Muscle layer of duodenum (tissue), 2 donors: ENCODE measurements around the gene ANKRD12.

Source experiments
- H3K27ac ChIP-seq: one replicate; pipeline ENCODE4 v1.7.0; 2013; ENCODE audit warnings: mild to moderate bottlenecking, low read length
- H3K27me3 ChIP-seq: one replicate; pipeline ENCODE4 v1.7.0; 2013; ENCODE audit warnings: low read depth, mild to moderate bottlenecking, control low read depth, low read length
- H3K36me3 ChIP-seq, 2 donors: one replicate each; pipeline ENCODE4 v1.7.0; 2013; ENCODE audit warnings: low read length in 2 of 2, control low read depth in 1 of 2, mild to moderate bottlenecking in 1 of 2; ENCODE audit not compliant: insufficient read depth in 2 of 2, control insufficient read depth in 1 of 2
- H3K4me1 ChIP-seq, 2 donors: one replicate each; pipeline ENCODE4 v1.7.0; 2013; ENCODE audit warnings: low read length in 2 of 2, mild to moderate bottlenecking in 2 of 2, control low read depth in 1 of 2, moderate library complexity in 1 of 2; ENCODE audit not compliant: insufficient read depth in 2 of 2, control insufficient read depth in 1 of 2
- H3K4me3 ChIP-seq, 2 donors: one replicate each; pipeline ENCODE4 v1.7.0; 2013; ENCODE audit warnings: low read length in 2 of 2, low read depth in 1 of 2, mild to moderate bottlenecking in 1 of 2
- H3K9me3 ChIP-seq, 2 donors: one replicate each; pipeline ENCODE4 v1.7.0; 2013; ENCODE audit warnings: low read length in 2 of 2, control low read depth in 1 of 2, mild to moderate bottlenecking in 1 of 2; ENCODE audit not compliant: control insufficient read depth in 1 of 2
- donor health status: healthy.

Gene ANKRD12

DNA sequence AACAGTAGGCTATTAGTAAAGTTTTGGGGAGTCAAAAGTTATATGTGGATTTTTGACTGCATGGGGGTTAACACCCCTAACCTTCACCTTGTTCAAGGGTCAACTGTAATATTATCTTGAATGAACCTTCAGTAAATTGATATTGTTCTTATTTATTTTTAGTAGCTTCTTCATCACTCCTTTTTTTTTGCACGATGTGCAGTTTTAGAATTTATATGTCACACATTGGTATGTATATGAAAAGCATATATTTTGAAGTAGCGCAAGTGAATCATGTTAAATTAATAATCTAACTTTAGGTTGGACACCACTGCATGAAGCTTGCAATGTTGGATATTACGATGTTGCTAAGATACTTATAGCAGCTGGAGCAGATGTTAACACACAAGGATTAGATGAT lies 79.9 kb downstream of the ANKRD12 start:
- H3K27ac ChIP-seq: no peak overlapping the region
- no peaks in the 10 kb centered on the region for H3K9me3 ChIP-seq
- peaks cover 26 to 27% of the 10 kb centered on the region in 2 donors for H3K36me3 ChIP-seq
- H3K27me3 ChIP-seq: no peaks in the 10 kb centered on the region
- no peak overlapping the region for H3K4me3 ChIP-seq
- no peaks in the 10 kb centered on the region for H3K4me1 ChIP-seq

DNA sequence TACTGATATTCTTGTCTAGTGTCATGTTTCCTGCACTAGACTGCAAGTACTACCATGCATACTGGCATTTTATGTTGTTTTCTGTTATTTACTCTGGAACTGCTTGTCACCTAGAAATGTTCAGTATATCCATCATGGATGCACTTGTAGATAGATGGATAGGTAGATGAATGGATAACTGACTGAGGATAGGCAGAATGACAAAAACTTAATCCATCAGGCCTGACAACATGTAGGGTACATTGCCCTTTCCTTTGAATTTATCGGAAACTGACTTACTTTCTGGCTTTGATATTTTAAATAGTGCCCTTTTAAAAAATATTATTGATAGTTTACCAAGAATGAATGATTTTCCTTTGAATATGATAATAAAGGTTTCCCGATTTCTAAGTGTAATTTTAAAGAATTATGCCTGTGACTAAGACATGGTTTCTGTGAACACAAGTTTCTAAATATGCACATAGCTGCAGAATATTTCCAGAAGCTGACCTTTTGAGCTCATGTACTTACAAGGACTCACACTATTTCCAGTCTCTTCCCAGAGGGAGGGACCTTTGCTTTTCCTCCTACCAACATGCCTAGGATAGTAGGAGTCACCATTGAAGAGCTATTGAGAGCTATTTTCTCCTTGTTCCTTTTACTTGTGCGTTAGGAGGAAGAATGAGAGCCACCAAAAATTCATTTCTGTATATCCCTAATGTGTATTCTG lies 81.3 kb downstream of the ANKRD12 start:
- no peaks in the 10 kb centered on the region for H3K9me3 ChIP-seq
- no peaks in the 10 kb centered on the region for H3K27me3 ChIP-seq
- peaks cover 23 to 30% of the 10 kb centered on the region in 2 donors for H3K36me3 ChIP-seq
- no peak overlapping the region for H3K4me3 ChIP-seq
- H3K4me1 ChIP-seq: peaks cover 0 to 7% of the 10 kb centered on the region in 2 donors
- peak overlapping the region; percentile 25 for H3K27ac ChIP-seq

DNA sequence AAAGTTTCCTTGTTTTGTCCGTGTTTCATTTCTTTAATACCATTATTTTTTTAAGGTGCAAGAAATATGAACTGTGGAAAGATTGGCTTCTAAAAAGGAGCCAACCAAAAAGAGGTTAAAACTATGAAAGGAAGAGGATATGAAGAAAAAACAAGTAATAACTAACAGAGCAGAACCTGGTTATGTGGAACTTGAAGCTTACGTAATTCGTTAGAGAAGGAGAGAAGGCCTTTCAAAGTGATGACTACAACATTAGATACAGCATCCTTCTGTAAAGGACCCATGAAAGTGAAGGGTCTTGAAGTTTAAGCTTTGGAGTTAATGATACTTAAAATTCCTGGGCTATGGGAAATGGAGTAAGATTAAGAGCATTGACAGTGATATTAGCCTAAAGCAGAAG lies 84.5 kb downstream of the ANKRD12 start:
- Histone ChIP-seq H3K36me3 (peaks cover 12 to 17% of the 10 kb centered on the region in 2 donors), H3K4me1 (peaks cover 0 to 7% of the 10 kb centered on the region in 2 donors), H3K4me3 (no peak overlapping the region), H3K27me3 (no peaks in the 10 kb centered on the region), H3K27ac (no peak overlapping the region), H3K9me3 (no peaks in the 10 kb centered on the region)

DNA sequence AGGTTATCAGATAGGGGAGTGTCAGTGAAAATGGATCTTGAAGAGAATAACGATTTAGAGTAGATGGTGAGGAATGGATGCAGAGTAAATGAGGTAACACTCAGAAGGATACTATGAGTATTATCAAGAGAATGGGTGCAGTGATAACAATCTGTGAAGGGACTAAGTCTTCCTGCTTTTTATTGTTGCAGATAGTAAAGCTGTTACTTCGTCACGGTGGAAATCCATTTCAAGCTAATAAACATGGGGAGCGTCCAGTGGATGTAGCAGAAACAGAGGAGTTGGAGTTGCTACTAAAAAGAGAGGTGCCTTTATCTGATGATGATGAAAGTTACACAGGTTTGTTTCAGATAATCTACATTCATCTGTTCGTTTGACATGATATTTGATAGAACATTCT lies 85.1 kb downstream of the ANKRD12 start:
- Histone ChIP-seq H3K9me3 (no peaks in the 10 kb centered on the region), H3K27ac (no peak overlapping the region), H3K4me3 (no peak overlapping the region), H3K4me1 (peaks cover 0 to 7% of the 10 kb centered on the region in 2 donors), H3K36me3 (peaks cover 12 to 21% of the 10 kb centered on the region in 2 donors), H3K27me3 (no peaks in the 10 kb centered on the region)

DNA sequence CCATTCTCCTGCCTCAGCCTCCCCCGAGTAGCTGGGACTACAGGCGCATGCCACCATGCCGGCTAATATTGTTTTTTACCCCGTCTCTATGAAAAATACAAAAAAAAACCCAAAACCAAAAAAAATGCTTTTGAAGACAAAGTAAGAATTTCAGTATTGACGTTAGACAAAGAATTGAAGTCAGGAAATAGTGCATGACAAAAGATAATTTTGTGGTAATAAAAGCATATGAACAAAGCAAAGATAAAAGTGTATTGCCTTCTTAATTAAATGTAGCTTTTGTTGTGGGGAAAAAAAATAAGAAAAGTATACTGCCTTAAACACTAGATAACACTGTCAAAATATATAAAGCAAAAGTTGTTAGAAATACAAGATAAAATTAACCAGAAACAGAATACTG lies 86.8 kb downstream of the ANKRD12 start:
- Histone ChIP-seq H3K36me3 (peaks cover 21 to 22% of the 10 kb centered on the region in 2 donors), H3K9me3 (no peaks in the 10 kb centered on the region), H3K4me3 (no peak overlapping the region), H3K27ac (no peak overlapping the region), H3K4me1 (peaks cover 0 to 7% of the 10 kb centered on the region in 2 donors), H3K27me3 (no peaks in the 10 kb centered on the region)

DNA sequence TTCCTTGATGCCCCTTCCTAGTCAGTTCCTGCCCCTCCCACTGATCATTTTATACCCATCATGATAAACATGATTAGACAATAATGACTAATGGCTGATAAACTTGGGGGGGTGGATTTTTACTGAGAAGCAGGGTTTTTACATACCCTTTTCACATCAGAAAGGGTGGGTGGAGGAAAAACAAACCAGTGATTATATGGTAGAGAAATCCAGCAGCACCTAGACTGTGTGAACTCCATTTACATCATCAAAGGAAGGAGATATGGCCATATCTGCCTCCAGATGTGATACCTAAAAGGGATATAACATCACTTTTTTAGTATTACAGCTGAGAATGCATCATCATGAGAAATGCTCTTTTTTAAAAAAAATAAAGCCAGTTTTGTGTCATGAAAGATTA lies 89.9 kb downstream of the ANKRD12 start:
- H3K27me3 ChIP-seq: no peaks in the 10 kb centered on the region
- peaks cover 12 to 25% of the 10 kb centered on the region in 2 donors for H3K36me3 ChIP-seq
- H3K4me1 ChIP-seq: peaks cover 0 to 7% of the 10 kb centered on the region in 2 donors
- no peaks in the 10 kb centered on the region for H3K9me3 ChIP-seq
- no peak overlapping the region for H3K4me3 ChIP-seq
- no peak overlapping the region for H3K27ac ChIP-seq

DNA sequence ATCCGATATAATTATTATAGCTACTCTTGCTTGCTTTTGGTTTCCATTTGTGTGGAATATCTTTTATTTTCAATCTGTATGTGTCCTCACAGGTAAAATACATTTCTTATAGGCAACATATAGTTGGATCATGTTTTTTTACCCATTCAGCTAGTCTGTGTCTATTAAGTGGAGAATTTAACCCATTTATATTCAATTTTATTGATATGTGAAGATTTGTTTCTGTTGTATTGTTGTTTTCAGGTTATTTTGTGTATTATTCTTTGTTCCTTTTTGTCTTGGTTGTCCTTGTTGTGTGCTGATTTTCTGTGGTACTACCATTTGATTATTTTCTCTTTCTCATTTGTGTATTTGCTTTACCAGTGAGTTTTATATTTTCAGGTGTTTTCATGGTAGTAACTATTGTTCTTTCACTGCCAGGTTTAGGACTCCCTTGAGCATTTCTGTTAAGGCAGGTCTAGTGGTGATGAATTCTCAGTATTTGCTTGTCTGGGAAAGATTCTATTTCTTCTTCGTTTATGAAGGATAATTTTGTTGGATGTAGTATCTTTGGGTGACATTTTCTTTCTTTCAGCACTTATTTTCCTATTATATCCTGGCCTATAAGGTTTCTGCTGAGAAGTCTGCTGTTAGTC lies 95.4 kb downstream of the ANKRD12 start:
- Histone ChIP-seq H3K36me3 (peaks cover 13 to 57% of the 10 kb centered on the region in 2 donors), H3K27me3 (no peaks in the 10 kb centered on the region), H3K4me3 (no peak overlapping the region), H3K27ac (no peak overlapping the region), H3K9me3 (peaks cover 6% of the 10 kb centered on the region in 2 donors), H3K4me1 (no peaks in the 10 kb centered on the region)

DNA sequence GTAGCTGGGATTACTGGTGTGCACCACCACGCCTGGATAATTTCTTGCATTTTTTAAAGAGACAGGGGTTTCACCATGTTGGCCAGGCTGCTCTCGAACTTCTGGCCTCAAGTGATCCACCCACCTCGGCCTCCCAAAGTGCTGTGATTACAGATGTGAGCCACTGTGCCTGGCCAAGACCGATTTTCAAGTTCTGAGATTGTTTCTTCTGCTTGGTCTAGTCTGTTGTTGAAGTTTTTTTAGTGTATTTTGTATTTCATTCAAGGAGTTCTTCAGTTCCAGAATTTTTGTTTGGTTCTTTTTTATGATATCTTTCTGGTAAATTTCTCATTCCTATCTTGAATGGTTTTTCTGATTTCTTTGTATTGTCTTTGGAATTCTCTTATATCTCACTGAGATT lies 96.4 kb downstream of the ANKRD12 start:
- H3K36me3 ChIP-seq: peaks cover 13 to 55% of the 10 kb centered on the region in 2 donors

DNA sequence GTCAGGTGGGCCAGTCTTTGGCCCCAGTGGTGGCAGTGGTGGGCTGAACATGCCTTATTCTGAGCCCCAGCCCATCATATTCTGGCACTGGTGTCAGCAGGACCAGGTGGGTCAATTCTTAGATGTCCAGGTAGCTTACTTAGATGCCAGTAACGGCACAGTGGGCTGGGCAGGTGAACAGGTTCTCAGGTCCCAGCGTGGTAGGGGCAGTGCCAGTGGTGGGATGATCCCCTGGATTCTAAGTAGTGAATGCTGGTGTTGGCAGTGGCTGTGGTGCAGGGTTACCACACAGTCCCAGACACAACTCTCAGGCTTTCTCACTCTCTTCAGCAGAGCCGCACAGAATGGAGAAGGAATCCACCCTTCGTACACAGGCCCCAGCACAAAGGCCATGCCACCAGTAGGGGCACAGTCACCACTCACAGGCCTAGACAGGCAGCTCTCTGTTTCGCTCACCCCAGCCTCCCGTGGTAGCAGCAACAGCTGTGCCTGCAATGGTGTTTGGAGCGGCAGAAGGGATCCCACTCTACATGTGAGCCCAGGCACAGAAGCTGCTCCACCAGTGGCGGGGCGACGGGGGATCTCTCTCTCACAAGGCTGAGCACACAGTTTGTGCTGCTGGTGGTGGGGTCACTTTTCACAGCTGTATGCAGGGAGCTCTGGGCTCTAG lies 97.3 kb downstream of the ANKRD12 start:
- peaks cover 6% of the 10 kb centered on the region in 2 donors for H3K9me3 ChIP-seq
- no peaks in the 10 kb centered on the region for H3K4me1 ChIP-seq
- peaks cover 13 to 58% of the 10 kb centered on the region in 2 donors for H3K36me3 ChIP-seq
- H3K27me3 ChIP-seq: no peaks in the 10 kb centered on the region
- no peak overlapping the region for H3K27ac ChIP-seq
- H3K4me3 ChIP-seq: no peak overlapping the region

More for the DNA sequence above, 96.4 kb downstream of the ANKRD12 start:
- H3K4me3 ChIP-seq: no peak overlapping the region
- no peaks in the 10 kb centered on the region for H3K4me1 ChIP-seq
- H3K9me3 ChIP-seq: peaks cover 6% of the 10 kb centered on the region in 2 donors
- H3K27me3 ChIP-seq: no peaks in the 10 kb centered on the region
- no peak overlapping the region for H3K27ac ChIP-seq

DNA sequence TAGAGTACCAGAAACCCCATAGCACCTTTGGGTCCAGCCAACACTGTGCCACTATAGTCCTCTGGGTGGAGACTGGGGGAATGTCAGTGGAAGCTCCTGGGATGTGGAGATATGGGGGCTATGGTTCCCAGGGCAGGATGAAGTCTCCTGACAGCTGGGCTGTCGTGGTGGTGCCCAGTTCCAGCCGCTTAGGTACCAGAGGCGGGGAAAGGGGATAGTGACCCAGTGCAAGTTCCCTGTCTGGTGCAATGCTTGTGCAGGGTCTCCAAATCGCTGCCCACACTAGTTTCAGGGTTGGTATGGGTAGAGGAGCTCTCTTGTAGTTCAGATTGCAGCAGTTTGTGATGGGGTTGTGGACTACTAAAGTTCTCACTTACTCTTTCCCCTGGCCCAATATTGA lies 97.9 kb downstream of the ANKRD12 start:
- Histone ChIP-seq H3K27ac (no peak overlapping the region), H3K36me3 (peaks cover 13 to 58% of the 10 kb centered on the region in 2 donors)

DNA sequence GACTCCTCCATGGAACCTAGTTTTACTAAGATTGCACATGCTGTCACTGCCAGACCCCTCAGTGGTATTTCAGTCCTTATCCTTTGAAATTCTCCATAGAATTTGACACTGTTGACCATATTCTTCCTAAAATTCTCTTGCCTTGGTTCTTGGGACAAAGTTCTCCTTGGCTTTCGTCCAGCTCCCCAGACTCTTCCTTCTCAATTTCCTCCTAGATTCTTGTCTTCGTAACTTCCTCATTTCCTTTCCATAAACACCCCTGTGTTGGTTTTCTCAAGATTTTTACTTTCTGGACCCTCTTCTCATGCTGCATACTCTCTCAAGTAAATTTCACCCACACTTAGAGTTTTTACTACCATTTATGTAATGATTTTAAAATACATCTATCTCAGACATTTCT lies 101.4 kb downstream of the ANKRD12 start:
- H3K4me1 ChIP-seq: no peaks in the 10 kb centered on the region
- H3K27me3 ChIP-seq: no peaks in the 10 kb centered on the region
- peaks cover 13 to 47% of the 10 kb centered on the region in 2 donors for H3K36me3 ChIP-seq
- no peaks in the 10 kb centered on the region for H3K9me3 ChIP-seq
- no peak overlapping the region for H3K27ac ChIP-seq
- H3K4me3 ChIP-seq: no peak overlapping the region

More for the DNA sequence above, 97.9 kb downstream of the ANKRD12 start:
- no peaks in the 10 kb centered on the region for H3K4me1 ChIP-seq
- no peaks in the 10 kb centered on the region for H3K27me3 ChIP-seq
- H3K9me3 ChIP-seq: peaks cover 6% of the 10 kb centered on the region in 2 donors
- no peak overlapping the region for H3K4me3 ChIP-seq
